CD4-positive, alpha-beta T cell treated with Interleukin-15 for 1 hour (primary cell): Measurements from ENCODE around the gene ATP11A.
A peak's percentile ranks its signal among the peaks of the same experiment; 100 is the strongest.
"Not testable (repeated sequence)": the region's sequence is repeated elsewhere in the genome, so short reads cannot be mapped to it uniquely, and the experiment has no call there.

Experiments used
- DNase-seq: peaks from one replicate; pipeline ENCODE4 v3.0.0-alpha.2; 2020

Gene ATP11A

GRCh38 chr13:112671359-112671758 lies 18.5 kb upstream of the ATP11A start:
- DNase-seq: no peak

- DNase-seq: no peak
These were observed 17.1 kb upstream of the ATP11A start for GRCh38 chr13:112672651-112673284.

GRCh38 chr13:112674412-112675365 lies 15.1 kb upstream of the ATP11A start:
- no peak for DNase-seq

GRCh38 chr13:112675366-112675756 lies 14.5 kb upstream of the ATP11A start:
- no peak for DNase-seq

DNA sequence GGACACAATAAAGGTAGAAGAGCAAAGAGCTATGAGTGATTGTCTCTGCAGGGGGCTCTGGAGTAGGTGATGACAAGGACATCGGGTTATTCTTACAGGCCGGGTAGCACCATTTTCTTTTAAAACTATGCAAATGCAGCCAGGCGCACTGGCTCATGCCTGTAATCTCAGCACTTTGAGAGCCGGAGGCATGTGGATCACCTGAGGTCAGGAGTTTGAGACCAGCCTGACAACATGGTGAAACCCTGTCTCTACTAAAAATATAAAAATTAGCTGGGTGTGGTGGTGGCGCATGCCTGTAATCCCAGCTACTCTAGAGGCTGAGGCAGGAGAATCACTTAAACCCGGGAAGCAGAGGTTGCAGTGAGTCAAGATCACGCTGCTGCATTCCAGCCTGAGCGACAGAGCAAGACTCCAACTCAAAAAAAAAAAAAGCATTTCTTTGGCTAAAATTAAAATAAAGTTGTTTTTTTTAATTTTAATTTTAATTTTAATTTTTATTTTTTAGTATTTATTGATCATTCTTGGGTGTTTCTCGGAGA lies 12.3 kb upstream of the ATP11A start:
- not testable (repeated sequence) for DNase-seq

- DNase-seq: no peak
These were observed 10.5 kb upstream of the ATP11A start for GRCh38 chr13:112679381-112679780.

DNA sequence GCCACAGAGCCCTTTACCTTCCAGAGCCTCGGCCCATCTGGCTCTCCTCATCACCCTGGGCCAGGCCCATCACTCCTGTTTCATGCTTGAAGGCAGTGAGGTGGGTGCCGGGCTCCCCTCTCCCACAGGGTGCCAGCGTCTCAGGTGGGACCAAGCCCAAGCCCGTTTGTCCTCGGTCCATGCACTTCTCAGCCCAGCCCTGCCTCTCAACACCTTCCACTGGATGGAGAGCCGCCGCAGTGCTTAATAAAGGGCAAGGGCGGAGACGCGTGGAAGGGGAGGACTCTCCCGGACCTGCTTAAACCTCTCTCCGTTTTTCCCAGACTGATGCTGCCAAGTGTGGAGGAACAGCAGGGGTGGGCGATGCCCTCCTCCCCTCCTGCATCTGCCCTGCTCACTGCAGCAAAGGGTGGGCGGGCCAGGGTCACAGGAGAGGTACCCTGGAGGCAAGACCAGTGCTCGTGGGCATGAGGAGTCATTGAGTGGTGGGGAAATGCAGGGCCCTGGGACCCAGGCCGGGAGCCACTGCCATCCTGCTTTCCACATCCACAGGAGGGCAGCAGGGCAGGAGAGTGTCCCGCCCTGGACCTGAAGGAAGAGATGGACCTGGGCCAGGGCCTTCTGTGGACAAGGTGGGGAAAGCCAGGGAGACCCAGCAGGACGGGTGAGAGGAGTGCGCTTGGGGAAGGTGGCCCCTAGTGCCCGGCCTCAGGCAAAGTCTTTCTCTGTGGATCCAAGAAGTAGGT lies 9.7 kb upstream of the ATP11A start:
- no peak for DNase-seq

DNA sequence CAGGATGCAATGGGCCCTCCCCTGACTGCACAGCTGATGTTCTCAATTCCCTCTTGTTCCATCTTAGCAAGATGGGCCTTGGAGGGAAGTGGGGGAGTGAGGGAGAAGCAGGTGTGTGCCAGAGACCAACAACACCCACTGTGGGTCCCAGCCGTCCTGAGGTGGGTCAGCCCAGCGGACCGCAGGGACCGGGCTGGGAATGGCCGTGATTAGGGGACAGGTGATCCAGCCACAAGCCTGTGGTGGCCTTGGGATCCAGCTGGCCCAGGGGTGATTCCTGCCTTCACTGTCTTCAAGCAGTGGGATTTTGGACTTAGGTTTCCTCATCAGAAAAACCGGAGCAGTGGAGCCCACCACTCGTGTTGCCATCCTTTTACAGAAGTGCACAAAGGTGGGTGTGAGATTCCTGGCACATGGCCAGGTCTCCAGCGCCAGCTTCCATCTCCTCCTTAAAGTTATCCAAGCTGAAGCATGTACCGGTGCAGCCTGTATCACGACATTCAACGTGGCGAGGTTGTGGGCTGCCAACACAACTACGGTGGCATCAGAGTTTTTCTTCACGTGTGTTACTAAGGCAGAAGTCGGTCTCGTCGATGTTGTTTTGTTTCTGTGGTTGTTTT lies 9.0 kb upstream of the ATP11A start:
- no peak for DNase-seq

DNA sequence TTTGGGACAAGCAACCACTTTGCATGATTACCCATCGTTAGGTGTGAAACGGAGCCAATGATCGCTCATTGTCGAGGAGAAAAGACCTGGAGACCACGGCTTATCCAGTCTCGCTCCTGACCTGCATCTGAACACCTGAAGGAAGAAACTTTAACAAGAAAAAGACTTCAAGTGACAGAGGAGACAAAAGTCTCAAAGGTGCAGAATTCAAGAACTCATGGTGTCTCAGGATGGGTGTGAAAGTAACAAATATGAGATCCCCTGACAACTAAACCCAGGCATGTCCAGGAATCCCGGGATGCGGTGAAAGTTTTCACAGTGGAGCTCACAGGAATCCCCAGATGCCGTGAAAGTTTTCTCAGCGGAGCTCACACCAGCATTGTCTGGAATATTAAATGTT lies 6.3 kb upstream of the ATP11A start:
- DNase-seq: no peak

- no peak for DNase-seq
These were observed 5.6 kb upstream of the ATP11A start for GRCh38 chr13:112684071-112684845.

GRCh38 chr13:112685189-112685805 lies 4.5 kb upstream of the ATP11A start:
- not testable (repeated sequence) for DNase-seq

GRCh38 chr13:112685896-112686295 lies 3.9 kb upstream of the ATP11A start:
- DNase-seq: no peak

- DNase-seq: no peak
These were observed 3.5 kb upstream of the ATP11A start for GRCh38 chr13:112686364-112686763.

GRCh38 chr13:112686987-112687386 lies 2.9 kb upstream of the ATP11A start:
- DNase-seq: no peak

DNA sequence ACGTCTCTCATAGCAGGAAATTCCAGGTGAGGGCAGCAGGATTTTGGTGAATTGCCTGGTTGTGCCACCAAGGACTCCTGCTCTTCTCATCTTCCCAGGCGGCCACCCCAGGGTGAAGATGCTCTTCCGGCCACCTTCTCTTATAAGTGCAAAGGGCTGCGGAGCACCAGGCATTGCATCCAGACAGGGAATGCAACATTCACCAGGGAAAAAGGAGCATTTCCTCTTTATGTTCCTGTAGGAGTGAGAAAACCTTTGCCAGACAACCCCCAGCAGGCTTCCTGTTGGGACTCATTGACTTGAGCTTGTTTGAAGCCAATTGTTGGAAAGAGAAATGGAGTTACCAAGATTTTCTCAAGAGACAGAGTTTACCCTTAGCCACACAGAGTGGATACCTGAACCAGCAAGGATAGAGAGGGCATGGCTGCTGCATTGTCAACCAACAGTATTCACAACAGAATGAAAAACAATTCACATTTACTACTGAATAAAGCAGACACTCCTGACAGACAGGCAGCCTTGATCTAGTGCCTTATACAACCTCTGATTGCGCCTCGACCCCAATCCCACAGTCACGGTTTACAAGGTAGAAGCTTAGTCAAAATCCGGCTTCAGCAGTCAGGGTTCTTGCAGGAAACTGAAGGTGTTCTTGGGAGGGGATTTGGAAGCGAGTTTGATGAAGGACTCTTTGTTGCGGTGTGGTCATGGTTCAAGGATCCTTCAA lies 1.8 kb upstream of the ATP11A start:
- DNase-seq: no peak

DNA sequence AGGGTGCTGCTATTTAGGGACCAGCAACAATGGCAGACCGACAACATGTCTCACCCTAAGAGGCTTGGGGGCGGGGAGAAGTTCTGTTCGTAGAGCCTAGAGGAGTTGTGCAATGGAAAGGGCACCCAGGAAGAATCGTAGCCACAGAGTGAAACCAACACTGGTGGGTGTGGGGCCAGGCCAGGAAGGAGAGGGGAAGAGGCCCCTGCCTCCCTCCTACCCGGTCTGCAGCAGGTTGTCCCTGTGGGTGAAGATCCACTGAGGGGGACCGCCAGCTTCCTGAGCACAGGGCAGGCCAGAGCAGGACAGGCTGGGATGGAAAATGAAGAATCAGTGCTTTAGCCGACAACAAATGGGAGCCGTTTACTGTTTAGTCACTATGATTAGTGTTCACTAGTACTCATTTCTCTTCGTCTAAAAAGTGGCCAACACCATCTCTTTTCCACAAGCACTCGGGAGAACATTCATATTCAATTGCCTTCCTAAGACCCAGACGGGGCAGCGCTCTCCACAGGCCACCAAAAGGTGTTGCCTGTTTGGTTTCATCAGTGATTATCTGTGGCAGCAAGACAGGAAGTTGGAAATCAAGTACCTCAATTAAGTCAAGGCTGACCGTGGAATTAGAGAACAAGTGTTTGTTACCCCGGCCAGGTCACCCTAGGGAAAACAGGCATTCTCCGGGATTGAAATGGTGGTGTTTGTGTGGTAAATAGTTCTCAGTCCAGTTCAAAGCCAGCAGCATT lies 1.1 kb upstream of the ATP11A start:
- DNase-seq: peak; percentile 60

DNA sequence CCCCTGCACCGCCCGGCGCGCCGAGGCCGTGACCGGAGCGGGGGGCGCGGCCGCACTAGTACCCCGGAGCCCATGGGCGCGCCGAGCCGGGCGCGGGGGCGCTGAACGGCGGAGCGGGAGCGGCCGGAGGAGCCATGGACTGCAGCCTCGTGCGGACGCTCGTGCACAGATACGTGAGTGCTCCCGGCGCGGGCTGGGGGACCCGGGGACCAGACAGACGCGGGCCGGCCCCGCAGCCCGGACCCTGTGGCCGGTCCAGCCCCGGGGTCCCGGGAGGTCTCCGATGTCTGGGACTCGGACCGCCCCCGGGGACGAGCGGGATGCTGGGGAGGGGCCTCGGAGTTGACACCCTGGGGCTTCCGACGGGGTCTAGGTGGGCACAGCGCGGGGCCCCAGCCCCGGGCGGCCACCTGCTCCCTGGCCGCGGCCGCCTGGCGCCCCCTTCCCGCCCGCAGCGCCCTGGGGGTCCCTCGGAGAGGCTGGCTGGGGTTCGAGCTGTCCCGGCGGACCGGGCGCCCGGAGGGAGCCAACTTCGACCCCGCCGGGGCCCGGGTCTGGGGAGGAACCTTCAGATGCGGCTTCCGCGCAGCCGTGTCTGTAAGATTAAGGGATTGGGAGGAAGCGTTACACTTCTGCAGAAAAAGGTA lies 568 bp downstream of the ATP11A start:
- DNase-seq: no peak

DNA sequence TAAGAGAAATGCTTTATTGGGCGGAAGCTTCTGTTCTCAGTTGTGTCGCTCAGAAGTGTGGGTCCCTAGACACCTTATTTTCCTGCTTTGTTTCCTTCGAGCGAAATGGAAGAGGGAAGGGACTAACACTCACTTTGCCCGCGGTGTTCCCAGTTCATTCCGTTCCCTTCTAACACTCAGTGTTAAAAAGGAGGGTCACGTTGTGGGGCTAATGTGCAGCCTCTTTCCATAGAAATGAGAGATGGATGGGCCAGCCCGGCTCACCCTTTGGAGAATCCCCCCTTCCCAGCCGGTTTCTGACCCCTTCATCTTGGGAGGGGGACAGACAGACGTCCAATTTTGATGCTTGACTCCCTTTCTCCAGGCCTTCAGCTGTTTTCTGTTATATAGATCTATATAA lies 2.3 kb downstream of the ATP11A start:
- DNase-seq: no peak

- DNase-seq: no peak
These were observed 2.7 kb downstream of the ATP11A start for GRCh38 chr13:112692586-112692985.
